PC-3 (cell line): ENCODE measurements around the gene MEF2B.

Experiments used
- EZH2 ChIP-seq: fragments of 300-600 bp; sonication (generic); IDR thresholded peaks from one replicate; pipeline ENCODE4 v1.6.1; 2017; ENCODE audit warnings: antibody characterized with exemption, mild to moderate bottlenecking, low read length; ENCODE audit not compliant: unreplicated experiment
- EZH2phosphoT487 ChIP-seq: fragments of 300-600 bp; sonication (generic); IDR thresholded peaks from 2 replicates; pipeline ENCODE4 v1.6.1; 2018; ENCODE audit warnings: mild to moderate bottlenecking, antibody characterized with exemption, low read length, borderline replicate concordance
- TF ChIP-seq, protein P1 (sequence below): fragments of 300-600 bp; sonication (generic); conservative IDR thresholded peaks from 2 replicates; pipeline ENCODE4 v1.5.1; 2017; ENCODE audit warnings: antibody characterized with exemption, low read depth, mild to moderate bottlenecking, low read length

DNA sequence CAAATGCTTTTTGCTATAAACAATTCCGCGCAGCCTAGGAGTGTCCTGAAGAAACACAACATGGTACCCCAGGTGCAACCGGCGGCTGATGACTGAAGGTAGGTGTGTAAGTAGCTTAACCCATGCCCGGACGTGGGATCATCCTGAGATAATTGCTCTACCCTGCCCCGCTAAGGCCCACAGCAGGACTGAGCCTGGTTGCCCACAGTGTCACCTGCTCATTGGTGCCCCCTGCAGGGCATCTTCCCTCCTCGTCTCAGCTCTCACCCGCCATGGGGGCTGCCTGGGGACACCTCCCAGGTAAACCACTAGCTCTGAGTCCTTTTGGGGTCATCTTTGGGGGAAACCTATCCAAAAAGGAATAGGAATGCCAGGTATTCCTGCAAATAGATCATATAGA lies 54.1 kb downstream of the MEF2B start:
- TF ChIP-seq, protein P1, sequence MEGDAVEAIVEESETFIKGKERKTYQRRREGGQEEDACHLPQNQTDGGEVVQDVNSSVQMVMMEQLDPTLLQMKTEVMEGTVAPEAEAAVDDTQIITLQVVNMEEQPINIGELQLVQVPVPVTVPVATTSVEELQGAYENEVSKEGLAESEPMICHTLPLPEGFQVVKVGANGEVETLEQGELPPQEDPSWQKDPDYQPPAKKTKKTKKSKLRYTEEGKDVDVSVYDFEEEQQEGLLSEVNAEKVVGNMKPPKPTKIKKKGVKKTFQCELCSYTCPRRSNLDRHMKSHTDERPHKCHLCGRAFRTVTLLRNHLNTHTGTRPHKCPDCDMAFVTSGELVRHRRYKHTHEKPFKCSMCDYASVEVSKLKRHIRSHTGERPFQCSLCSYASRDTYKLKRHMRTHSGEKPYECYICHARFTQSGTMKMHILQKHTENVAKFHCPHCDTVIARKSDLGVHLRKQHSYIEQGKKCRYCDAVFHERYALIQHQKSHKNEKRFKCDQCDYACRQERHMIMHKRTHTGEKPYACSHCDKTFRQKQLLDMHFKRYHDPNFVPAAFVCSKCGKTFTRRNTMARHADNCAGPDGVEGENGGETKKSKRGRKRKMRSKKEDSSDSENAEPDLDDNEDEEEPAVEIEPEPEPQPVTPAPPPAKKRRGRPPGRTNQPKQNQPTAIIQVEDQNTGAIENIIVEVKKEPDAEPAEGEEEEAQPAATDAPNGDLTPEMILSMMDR, result peak; percentile 69
- TF ChIP-seq EZH2 (no peak), EZH2phosphoT487 (no peak)
